ENCODE measurements around the gene OR51T1.

DNA sequence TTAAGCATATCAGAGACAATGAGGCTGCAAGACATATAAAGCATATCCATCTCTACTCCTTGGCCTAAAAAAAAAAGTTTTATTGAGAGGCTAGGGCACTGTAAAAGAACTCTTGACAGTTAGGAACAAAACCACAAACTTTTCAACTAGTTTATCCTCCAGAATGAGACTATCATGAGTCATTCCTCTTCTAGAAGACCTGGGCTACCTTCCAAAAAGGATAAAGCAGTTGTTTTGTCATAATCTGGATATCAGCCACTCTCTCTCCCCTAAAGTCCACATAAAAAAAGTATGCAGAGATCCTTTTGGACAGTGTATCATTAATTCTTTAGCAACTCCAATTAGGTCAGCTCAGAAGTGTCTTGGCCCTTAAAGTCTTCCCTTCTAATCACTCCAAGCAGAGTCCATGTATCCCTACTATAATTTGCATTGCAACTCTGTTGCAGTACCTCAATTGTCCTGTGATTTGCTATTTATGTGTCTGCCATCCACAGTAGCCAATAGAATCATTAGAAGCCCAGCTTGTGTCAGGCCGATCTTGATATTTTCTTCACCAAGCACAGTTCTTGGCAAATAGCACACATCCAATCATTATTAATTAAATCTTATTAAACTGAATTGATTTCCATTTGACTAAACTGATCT lies 10.4 kb downstream of the OR51T1 start:
- TF ChIP-seq, protein P1, sequence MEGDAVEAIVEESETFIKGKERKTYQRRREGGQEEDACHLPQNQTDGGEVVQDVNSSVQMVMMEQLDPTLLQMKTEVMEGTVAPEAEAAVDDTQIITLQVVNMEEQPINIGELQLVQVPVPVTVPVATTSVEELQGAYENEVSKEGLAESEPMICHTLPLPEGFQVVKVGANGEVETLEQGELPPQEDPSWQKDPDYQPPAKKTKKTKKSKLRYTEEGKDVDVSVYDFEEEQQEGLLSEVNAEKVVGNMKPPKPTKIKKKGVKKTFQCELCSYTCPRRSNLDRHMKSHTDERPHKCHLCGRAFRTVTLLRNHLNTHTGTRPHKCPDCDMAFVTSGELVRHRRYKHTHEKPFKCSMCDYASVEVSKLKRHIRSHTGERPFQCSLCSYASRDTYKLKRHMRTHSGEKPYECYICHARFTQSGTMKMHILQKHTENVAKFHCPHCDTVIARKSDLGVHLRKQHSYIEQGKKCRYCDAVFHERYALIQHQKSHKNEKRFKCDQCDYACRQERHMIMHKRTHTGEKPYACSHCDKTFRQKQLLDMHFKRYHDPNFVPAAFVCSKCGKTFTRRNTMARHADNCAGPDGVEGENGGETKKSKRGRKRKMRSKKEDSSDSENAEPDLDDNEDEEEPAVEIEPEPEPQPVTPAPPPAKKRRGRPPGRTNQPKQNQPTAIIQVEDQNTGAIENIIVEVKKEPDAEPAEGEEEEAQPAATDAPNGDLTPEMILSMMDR (IDR thresholded peaks at IDR 0.05; ENCODE audit: insufficient read depth, low read length): no peak
- TF ChIP-seq POLR2AphosphoS5 (IDR thresholded peaks at IDR 0.05; ENCODE audit: low read depth) (no peak), REST (IDR thresholded peaks at IDR 0.05; ENCODE audit: insufficient replicate concordance, low read depth) (no peak), SPI1 (IDR thresholded peaks at IDR 0.05; ENCODE audit: borderline replicate concordance, low read depth) (no peak)
